IPS-NIHi7 (cell line): Measurements from ENCODE around the gene MORN1.

ENCODE experiments used
- DNase-seq: peaks from one replicate; pipeline ENCODE4 v3.0.0; 2012; ENCODE audit warnings: mixed read lengths; ENCODE audit errors: extremely low spot score

MORN1 gene

DNA sequence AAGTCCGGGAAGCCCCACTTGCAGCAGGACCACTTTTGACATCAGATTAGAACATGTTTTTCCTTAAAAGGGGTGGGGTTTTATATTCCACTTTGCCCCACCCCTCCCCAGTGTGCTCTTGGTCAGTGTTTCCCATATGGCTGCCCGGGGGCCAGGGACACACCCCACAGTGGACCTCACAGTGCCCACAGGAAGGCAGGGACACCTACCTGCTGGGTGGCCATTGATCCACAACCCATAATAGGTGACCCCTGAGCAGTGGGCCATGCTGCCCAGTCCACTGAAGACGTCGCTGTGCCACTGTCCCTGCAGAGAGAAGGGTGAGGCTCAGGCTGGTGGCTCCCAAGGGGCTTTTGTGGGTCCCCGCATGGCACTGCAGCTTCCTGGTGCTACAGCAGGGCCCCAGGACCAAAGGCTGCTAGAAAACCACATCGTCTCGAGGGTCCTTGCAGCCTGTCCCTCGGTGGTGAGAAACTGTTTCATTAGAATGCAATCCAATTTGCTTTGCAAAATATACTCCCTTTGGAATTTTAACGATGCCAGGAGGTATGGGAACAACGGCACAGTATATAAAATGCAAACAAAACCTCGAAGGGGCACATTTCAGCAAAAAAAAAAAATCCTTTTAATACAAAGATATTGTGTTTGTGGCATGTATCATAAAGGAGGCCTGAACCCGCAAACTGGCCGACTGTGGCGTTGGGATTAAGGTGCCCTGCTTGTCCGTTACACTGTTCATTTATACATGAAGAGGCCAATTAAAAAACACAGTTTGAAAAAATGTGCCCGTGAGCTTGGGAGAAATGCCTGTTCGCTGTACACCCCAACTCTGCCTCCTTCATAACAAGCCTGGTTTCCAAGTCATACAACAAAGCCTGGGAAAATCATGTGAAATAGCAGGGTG, 16.9 kb downstream of the MORN1 start:
- no peak for DNase-seq

DNA sequence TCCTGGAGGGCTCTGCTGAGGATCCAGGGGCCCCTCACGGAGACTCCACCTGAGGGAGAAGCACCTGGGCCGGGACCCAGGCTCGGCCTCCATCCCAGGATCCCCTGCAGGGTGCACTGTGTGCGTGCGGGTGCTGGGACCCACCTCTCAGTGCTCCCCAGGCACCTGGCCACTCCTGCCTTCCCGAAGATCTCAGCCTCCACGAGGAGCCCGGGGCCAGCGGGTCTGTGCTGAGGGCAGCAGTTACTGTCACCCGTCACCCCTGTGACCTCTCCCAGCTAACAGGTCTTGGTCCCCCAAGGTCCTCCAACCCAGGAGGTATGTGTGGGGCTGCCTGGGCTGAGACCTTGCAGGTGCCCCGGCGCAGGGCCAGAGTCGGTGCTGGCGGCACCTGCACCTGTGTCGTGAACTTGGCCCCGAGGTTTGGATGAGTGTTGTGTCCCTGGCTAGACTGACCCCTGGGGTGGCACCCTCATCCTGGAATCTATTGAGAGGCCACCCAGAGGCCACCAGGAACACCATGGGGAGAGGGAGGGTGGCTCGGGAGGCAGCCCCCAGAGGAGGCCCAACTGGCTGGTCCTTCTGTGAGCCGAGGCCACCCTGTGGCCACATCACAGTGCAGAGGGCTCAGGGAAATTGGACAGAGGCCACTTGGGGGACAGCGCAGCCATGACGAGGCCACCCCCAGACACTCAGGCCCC, 17.7 kb downstream of the MORN1 start:
- no peak for DNase-seq

DNA sequence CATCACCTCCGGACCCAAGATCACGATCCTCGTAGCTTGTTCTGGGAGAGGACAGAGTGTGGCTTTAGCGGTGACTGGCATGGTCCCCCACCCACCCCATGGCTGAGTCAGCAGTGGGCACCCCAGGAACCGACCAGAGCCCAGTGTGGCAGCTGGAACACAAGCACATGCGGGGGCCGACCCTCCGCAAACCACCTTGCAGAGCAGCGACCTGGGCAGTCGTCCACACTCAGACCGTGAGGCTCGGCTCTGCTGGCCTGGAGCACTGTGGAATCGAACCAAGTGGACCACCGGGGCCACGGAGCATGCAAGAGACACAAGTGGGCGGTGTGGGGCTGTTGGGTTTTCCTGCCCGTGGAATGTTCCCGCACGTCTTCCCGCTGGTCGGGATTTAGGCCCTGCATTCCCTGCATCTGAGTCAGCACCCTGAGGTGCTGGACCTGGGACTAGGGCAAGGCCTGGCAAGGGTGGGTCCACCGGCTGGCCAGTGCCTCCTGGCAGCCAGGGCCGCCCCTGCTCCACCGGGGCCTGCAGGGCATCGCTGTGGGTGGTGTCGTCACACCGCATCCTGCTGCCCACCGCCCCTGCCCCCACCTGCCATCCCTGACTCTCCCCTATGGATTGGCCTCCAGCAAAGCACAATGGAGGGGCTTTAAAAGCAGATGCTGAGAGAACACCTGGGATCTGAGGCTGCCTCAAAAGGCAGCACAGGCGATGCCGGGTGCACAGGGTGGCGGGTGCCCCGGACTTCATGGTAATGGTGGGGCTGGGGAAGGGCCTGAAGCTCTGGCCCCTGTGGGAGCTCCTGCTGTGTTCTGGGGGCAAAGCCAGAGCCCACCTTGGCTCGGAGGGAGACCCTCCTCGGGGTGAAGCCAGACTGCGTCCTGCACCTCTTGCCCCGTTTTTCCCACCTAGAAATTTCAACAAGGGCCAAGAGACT, 18.5 kb downstream of the MORN1 start:
- no peak for DNase-seq

DNA sequence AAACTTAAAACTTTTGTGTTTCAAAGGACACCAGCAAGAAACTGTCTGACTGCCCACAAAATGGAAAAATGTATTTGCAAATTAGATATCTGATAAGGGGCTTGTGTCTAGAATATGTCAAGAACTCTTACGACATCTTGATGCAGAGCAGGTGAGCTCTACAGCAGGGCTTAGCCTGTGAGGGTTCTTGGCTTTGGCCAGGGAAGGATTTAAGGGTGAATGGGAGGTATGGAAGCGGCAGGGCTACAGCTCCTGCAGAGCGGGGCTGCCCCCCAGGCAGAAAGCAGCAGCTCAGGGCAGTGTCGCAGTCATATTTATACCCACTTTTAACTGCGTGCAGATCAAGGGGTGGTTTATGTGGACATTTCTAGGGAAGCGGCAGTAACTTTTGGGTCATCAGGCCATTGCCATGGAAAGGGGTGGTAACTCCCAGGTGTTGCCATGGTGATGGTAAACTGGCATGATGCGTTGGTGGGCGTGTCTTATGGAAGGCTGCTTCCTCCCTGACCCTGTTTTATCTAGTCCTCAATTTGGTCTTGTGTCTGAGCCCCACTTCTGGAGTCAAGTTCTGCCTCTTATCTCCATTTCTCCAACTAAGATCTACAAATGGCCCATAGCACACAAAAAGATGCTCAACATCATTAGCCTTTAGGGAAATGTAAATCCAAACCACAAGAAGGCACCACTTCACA, 23.2 kb downstream of the MORN1 start:
- no peak for DNase-seq

DNA sequence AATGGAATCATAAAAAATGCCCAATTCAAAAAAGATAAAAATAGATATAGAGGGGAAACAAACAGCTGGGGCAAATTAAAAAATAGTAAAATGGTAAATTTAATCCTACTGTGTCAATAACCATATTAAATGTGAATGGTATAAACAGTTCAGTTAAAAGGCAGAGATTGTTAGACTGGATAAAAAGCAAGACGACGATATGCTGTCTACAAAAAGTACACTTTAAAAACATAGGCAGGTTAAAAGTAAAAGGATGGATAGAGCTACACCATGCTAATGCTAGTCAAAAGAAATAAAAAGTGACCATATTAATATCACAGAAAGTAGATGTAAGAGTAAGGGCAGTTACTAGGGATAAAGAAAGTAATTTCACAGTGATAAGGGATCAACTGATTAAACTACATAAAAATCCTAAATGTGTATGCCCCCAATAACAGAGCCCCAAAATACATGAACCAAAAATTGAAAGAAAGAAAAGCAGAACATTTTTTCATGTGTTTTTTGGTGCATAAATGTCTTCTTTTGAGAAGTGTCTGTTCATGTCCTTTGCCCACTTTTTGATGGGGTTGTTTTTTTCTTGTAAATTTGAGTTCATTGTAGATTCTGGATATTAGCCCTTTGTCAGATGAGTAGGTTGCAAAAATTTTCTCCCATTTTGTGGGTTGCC, 27.4 kb downstream of the MORN1 start:
- DNase-seq = no peak

DNA sequence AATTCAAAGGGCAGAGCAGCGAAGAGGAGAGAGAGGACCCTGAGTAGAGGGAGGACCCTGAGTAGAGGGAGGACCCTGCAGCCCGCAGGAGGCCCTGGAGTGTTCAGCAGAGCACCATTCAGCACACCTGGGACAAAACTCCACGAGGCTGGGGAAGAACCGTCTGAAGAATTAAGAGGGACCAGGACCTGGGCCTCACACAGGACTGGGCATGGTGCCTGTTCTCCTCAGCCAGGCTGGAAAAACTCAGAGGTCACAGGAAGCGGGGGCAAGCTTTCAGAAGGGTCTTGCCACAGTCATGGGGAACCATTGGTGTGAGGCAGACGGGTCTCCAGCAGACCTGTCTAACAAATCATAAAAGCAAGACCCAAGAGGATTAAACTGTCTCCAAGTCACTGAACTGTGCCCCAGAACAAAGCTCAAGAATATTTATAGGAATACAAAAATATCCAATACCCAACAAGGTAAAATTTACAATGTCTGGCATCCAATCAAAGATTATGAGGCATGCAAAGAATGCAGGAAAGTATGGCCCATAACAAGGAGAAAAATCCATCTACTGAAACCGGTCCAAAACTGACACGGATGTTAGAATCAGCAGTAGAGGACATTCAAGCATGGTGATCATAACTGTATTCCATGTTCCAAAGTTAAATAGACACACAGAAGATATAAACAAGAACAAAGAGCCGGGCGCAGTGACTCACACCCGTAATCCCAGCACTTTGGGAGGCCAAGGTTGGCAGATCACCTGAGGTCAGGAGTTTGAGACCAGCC, 30.6 kb downstream of the MORN1 start:
- DNase-seq = no peak

DNA sequence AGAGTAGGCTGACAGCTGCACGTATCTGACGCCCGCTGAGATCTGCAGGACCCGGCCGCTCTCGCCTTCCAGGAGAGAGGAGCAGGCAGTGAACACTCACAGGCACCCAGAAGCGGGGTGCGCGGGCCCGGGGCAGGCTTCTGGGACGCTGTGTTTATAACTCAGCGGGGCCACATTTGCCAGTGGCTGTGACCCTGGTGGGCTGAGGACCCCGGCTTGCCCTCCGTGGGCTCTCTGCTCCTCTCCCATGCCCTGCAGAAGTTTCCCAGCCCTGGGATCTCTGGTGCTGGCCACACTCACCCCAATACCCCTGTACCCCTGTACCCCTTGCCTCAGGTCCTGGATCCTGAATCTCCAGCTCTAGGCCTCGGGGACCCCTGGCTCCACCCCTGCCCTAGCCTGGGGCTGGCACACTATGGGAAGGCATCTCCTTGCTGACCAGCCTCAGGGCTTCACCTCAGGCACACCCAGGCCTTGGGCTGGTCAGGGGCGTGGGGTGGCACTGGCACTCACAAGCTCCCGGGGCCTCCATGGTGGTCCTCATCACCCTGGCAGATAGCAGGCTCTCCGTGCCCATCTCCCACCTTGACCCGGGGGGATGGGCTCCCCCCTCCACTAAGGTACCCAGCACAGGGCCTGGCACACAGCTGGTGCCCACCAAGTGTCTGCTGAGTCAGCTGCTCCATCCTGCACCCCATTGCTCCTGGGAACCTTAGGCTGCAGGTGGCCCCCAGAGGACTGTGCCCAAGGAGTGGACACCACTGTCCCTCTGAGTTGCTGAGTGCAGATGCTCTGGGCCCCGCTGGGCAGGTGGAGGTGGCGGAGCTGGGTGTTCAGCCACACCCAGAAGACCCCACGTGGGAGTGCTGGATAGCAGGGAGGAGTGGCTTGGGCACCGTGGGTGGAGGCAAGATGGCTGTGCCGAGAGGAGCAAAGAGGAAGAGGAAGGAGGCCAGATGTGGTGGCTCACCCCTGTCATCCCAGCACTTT, 32.4 kb downstream of the MORN1 start:
- no peak for DNase-seq

DNA sequence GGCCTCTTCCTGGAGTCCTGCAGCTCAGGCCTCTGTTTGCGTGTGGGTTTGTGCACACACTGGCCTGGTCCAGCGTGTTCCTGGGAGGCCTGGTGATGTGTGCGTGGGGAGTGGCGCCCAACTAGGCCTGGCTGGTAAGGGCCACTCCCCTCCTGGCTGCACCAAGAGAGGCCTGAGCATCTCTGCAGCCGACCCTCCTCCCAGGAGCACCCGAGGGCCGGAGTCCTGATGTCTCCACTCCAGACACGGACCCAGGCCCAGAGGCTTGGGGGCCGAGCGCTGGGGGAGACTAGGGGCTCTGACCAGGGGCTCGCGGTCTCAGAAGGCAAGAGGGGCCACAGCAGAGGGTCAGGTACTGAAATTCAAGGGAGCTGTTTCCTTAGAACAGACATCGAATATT, 33.3 kb downstream of the MORN1 start:
- no peak for DNase-seq

DNA sequence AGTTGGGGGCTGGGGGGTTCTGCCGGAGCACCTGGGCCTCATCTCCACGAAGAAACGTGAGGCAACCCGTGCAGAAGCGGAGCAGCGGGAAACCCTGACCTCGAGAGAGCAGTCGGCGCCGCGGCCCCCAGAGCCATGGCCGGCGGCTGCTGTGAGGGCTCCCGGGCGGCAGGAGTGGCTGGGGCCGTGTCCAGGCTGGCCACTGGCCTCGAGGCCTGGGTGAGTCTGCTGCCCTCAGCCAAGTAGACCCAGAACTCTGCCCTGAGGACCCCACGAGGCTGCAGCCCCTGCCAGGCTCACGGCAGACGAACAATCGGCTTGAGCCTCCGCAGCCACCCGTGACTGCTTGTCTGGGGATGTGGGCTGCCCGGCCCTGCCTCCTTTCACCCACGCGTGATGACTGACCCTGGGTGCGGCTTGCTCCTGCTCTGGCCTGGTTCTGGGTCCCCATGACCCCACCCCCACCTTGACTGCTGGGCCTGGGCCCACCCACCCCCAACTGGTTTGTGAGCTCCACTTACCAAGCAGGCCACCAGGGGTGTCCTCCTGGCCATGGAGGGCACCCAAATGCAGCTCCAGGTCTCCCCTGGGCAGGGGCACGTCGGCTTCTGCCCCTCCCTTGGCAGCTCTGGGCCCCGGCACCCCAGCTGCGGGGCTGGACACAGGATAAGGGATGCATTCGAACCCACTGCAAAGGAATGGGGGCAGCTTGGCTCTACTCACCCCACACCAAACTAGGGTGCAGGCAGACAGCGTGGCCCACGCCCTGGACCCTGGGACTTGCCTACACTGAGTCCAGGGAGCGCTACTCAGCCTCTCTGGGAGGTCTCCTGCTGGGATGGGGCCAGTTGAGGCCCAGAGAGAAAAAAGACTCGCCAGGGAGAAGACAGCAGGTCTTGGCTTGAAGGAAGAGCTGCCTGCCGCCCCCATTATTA, 34.2 kb downstream of the MORN1 start:
- no peak for DNase-seq

DNA sequence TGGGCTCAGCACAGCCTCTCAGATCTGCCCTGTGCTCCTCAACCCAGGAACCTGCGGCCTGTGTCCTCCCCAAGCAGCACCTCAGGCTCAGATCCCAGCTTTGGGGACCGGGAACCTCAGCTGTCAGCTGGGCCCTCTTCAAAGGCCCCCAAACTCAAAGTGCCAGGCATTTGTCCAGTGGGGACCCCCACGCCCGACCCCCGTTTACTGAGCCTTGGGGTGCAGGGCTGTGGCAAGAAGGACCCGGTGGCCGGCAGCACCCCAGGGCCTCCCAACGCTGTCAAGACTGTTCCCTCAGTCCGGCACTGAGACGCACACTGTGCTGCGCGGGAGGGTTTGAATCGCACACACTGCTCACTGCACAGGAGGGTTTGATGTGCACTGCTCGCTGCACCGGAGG, 35.0 kb downstream of the MORN1 start:
- DNase-seq = no peak

DNA sequence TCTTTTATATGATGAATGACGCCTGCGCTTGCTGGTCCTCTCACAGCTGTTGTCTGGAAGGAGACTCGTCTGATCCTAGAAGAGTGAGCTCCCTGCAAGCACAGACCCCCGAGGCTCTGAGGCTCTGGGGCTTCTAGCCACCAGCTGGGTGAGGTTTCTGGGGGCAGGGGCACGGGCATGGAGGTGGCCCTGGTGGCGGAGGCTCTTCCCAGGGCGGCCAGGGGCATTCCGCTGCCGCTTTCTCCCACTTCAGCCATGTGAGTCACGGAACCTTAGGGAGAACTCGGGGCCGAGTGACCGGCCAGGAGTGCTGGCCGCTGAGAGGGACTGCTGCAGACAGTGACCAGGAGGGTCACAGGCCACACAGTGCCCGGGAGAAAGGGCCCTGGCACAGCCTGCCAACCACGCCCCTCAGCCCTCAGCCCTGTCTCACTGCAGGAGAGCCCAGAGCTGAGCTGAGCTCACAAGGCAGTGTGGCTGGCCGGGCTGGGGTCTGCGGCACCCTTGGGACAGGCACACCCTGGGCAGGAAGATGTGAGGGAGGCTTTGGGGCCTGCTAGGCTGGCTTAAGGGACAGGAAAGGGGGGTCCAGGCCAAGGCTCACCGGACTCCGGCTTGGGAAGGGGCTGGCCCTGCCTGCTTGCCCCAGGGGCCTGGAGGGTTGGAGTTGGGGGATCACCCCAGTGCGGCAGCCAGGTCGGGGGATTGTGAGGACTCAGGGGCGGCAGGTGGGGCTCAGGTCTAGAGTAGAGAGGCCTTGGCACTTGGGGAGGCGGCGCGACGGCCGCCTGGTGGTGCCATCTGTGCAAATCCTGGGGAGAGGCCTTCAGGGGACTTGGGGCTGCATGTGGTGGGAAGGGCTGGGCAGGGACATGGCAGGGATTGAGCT, 35.7 kb downstream of the MORN1 start:
- DNase-seq = no peak

DNA sequence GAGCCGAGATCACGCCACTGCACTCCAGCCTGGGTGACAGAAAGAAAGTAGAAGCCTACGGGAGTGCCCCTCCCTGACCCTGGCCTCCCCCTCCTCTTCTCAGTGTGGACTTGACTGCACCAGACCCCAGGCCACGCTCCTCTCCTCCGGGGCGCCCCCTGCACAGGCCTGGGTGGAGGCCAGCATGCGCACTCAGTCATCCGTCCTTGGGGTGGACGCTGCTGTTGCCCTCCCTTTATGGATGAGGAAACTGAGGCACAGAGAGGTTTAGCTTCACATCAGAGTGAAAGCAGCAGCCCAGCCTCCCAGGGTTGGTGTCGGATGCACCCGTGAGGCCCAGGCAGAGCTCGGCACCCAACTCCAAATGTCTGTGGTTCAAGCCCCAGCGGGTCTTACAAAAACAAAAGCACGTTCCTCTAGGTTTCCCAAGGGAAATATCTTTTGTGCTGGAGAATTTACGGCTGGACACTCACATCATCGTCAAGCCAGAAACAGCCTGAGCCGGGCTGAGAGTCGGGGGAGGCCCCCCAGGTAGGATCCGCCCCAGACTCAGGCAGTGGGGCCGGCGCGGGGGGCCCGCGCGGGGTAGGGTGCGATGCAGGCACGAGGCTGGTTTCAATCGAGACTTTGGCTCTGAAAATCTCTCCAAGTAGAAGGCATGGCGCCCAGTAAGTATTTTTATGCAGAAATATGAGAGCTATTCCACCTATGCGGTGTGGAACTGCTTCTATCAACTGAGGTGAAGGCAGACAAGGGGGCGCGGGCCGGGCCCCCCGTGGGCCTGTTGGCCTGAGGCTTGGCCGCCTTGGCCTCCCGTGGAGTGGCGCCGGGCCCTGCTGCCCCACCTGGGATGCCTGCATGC, 36.6 kb downstream of the MORN1 start:
- DNase-seq = no peak

DNA sequence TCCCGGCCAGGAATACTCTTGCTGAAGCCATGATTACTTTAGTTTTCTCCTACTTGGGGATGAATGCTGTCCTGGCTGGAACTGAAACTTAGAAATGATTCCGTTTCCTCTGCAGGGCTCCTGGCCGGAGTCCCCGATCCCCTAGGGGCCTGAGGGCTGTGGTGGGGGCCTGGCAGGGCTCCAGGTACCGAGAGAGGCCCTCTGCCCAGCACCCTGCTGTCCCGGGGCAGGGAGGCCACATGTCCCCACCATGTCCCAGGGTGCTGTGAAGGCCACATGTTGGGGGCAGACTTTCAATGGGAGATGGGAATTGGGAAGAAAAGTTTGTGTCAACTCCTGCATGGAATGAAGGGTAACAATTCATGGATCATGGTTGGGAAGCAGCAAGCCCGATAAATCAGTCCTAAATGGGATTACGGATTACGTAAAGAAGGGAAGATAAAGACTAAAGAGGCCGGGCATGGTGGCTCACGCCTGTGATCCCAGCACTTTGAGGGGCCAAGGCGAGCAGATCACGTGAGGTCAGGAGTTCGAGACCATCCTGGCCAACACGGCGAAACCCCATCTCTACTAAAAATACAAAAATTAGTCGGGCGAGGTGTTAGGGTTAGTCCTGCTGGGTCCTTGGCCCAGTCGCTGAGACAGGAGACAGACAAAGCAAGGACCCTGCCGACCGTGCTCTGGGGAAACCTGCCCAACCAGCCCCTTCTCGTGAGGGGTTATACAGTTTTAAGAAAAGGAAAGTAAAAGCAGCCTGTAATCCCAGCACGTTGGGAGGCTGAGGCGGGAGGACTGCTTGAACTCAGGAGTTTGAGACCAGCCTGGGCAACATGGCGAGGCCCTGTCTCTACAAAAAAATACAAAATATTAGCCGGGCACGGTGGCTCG, 37.6 kb downstream of the MORN1 start:
- DNase-seq = no peak

DNA sequence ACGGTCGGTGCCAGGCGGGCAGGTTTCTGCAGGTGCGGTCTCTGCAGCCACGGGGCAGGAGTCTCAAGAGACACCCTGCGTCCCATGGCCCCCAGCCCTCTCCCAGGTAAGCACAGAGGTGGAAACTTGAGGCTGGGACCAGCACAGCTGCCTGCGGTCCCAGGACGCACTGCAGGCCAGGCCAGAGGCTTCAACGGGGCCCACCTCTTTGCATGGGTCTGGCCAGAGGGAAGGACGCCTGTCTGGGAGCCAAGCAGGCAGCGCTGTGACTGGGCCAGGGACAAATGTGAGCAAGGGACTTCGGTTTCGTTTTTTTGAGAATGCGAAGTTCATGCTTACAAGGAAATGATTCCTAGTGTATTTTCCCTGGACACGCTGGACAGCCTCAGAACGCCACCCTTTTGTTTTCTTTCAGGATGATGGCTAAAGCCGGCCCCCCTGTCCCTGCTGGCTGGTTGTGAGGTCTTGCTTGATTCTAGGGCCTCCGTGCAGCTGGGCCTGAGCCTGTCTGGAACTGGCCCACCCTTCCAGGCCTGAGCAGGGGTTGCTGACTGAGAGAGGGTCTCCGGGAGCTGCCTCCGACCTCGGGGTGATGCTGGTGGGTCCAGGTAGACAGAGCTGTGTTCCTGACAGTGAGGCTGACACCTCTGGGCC, 38.3 kb downstream of the MORN1 start:
- DNase-seq = no peak
